ENCODE data around the gene STAMBPL1. TPM values are rescaled to one million over a fixed set of nuclear protein-coding genes. Genes with fewer than 3 reads are reported as not detected.

The STAMBPL1 gene
- total RNA-seq, 1 donor from 2014 or later = 4.1 TPM

GRCh38 chr10:88964869-88965415, 84.9 kb downstream of the STAMBPL1 start:
- Mint-ChIP-seq H3K27me3 (ENCODE audit: low read depth) (no peaks in the 10 kb centered on the region), H3K27ac (ENCODE audit: unreplicated experiment) (no peak overlapping the region), H3K9me3 (no peaks in the 10 kb centered on the region), H3K36me3 (ENCODE audit: low read depth) (no peaks in the 10 kb centered on the region), H3K4me3 (no peak overlapping the region), H3K4me1 (no peaks in the 10 kb centered on the region)
- DNase-seq (ENCODE audit: low read depth, low spot score) = no peak
- TF ChIP-seq CTCF (conservative IDR thresholded peaks at IDR 0.05) = no peak

- no peak for TF ChIP-seq CTCF (conservative IDR thresholded peaks at IDR 0.05)
- Mint-ChIP-seq H3K9me3 (no peaks in the 10 kb centered on the region), H3K4me1 (no peaks in the 10 kb centered on the region), H3K4me3 (no peak overlapping the region), H3K27ac (ENCODE audit: unreplicated experiment) (no peak overlapping the region), H3K27me3 (ENCODE audit: low read depth) (no peaks in the 10 kb centered on the region), H3K36me3 (ENCODE audit: low read depth) (no peaks in the 10 kb centered on the region)
- DNase-seq (ENCODE audit: low read depth, low spot score) = no peak
Observed at GRCh38 chr10:88966797-88967196, 86.8 kb downstream of the STAMBPL1 start.

GRCh38 chr10:88968391-88968790, 88.3 kb downstream of the STAMBPL1 start:
- Mint-ChIP-seq H3K27ac (ENCODE audit: unreplicated experiment) (no peak overlapping the region), H3K4me1 (no peaks in the 10 kb centered on the region)

DNA sequence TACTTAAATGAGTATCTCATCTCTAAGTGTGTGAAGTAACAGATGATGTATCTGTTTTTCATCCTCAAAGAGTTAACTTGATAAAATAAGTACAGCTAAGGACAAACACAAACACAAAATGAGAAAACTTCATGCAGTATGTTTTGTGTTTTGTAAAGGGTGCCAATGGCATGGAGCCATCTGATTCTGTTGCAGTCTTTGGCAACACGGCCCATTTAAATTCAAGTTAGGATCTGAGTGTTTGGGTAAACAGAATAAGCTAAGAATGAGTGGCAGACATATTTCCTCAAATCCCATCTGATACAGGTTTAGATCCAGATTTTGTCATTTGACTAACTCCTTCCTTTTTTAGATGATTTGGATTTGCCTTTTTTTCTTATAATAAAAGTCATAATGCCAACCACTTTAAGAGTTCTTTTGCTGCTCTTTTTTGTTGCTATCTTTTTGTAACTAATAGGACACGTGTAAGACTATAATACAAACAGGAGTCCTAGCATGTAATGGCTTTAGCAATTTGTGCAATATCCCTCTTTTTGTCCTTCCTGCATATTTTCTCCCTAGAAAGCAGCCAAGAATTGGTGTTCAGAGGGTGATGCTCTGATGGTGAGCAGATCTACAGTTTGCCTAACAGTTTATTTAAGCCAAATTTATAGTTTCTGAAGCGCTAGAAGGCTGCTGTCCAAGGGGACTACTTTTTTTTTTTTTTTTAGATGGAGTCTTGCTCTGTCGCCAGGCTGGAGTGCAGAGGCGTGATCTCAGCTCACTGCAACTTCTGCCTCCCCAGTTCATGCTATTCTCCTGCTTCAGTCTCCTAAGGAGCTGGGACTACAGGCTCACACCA, 91.4 kb downstream of the STAMBPL1 start:
- H3K4me3 Mint-ChIP-seq = no peak overlapping the region
- no peak for DNase-seq (ENCODE audit: low read depth, low spot score)
- no peaks in the 10 kb centered on the region for H3K9me3 Mint-ChIP-seq
- no peak overlapping the region for H3K27ac Mint-ChIP-seq (ENCODE audit: unreplicated experiment)
- no peak for TF ChIP-seq CTCF (conservative IDR thresholded peaks at IDR 0.05)
- H3K36me3 Mint-ChIP-seq (ENCODE audit: low read depth) = no peaks in the 10 kb centered on the region
- H3K27me3 Mint-ChIP-seq (ENCODE audit: low read depth) = peaks cover 2% of the 10 kb centered on the region
- H3K4me1 Mint-ChIP-seq = no peaks in the 10 kb centered on the region

More at GRCh38 chr10:88968391-88968790, 88.3 kb downstream of the STAMBPL1 start:
- Mint-ChIP-seq H3K4me3 (no peak overlapping the region), H3K27me3 (ENCODE audit: low read depth) (peaks cover 2% of the 10 kb centered on the region), H3K36me3 (ENCODE audit: low read depth) (no peaks in the 10 kb centered on the region), H3K9me3 (no peaks in the 10 kb centered on the region)
- DNase-seq (ENCODE audit: low read depth, low spot score) = no peak
- no peak for TF ChIP-seq CTCF (conservative IDR thresholded peaks at IDR 0.05)

Other genes with a start within 250 kb of the STAMBPL1 start
- gene LIPF, start 215.8 kb upstream of the STAMBPL1 start, total RNA-seq = not detected in 2 replicates
- gene LIPK, start 174.0 kb upstream of the STAMBPL1 start, total RNA-seq = not detected in 2 replicates
- gene LIPN, start 120.2 kb upstream of the STAMBPL1 start, total RNA-seq = not detected in 2 replicates
- gene LIPM, start 77.5 kb upstream of the STAMBPL1 start, total RNA-seq = not detected in 2 replicates
- not detected in 2 replicates for gene ANKRD22, start 28.4 kb upstream of the STAMBPL1 start, total RNA-seq
- 7.0 and 7.6 TPM in 2 replicates for gene ACTA2, start 72.5 kb downstream of the STAMBPL1 start, total RNA-seq
- 2.2 and 2.3 TPM in 2 replicates for gene FAS, start 110.6 kb downstream of the STAMBPL1 start, total RNA-seq